DMS114 treated with DMSO at 0.1 percent for 48 hours (cell line): ENCODE measurements around the gene TCHP.
"Not testable (repeated sequence)": the region's sequence is repeated elsewhere in the genome, so short reads cannot be mapped to it uniquely, and the experiment has no call there.

ENCODE experiments used
- DNase-seq: peaks from one replicate; lab custom pipeline; 2025; ENCODE audit not compliant: unreplicated experiment; lab: John Stamatoyannopoulos, UW

TCHP gene

DNA sequence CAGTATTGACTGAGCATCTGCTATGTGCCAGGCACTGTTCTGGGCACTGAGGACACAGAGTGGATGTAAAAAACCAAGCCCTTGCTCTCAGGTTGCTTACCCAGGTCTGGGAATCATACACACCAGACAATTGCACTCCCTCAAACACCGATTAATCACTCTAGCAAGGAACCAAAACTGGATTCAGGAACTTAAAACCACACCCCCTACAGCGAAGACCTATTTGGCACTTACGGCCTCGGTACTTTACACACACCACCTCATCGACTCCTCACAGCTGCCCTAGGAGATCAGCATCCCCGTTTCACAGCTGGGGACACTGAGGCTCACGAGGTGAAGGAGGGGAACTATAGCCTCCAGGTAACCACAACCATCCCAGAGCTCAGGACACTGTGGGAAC, 21.3 kb upstream of the TCHP start:
- no peak for DNase-seq

DNA sequence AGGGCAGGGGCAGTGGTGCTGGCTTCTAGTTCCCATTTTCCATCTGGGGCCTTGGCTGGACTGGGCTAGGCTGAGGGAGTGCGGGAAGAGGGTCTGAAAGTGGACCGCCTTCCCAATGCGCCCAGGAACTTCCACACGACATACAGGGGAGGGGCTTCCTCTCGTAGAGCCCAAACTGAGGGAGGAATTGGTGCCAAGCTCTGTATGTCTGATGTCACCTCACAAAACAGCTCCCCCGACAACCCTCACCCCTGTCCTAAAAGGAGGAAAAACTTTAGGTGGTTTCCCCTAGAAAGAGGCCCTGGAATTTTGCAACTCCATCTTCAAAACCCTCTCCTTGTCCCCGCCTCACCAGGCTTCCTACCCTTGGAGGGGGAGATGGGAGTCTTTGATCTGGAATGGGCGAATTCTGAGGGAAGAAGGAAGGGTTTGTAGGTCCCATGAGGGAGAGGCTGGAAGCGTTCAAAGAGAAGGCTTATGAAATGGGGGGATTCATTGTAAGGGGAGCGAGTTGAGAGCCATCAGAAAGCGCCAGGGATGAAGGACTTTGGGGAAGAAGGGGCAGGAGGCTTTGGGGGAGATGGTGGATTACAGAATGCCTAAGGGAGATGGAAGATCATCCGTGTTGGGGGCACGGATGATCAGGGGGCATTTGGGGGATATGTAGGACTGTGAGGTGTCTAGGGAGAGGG, 20.6 kb upstream of the TCHP start:
- no peak for DNase-seq

DNA sequence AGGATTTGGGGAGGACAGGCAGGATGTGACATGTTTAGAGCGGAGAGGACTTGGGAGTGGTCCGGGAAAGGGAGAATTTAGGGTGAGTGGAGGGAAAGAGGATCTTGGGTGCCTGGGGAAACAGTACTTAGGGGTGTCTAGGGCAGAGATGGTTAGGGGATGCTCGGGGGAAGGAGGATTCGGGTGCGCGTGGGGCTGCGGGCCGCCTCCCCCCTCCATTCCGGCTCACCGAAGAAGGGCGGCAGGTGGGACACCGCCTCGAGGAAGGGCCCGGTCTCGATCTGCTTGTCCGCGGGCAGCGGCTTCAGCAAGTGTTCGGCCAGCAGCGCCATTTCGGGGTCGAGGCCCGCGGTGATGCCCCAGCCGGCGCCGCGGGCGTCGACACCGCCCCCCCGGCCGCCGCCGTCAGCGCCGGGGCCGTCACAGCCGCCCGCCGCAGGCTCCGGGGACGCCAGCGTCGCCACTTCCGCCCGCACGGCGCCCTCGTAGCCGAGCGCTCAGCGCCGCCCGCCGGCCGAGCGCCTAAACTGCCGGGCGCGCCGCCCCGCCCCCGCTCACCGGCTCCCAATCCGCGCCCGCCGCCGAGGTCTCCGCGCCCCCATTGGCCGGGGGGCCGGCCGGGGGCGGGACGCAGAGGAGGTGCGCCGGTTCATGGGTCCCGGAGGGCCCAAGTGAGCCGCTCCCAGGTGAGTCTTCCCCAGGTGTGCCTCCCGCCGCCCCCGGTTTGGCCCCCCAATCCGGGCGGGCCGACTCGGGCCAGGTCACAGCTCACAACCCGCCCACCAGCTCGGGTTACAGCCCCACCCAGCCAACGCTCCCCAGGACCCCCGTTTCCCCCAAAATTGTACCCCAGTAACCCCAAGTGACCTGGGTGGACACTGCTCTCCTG, 19.8 kb upstream of the TCHP start, which contains the start of gene GLTP:
TSS of gene GLTP (minus strand) at position 499 of the 889 bp plus-strand sequence. CDS start at position 332, 167 bp downstream.
- DNase-seq, result peak; percentile 67

- DNase-seq, result no peak
Measured at GRCh38 chr12:109880938-109881337, 19.1 kb upstream of the TCHP start.

- DNase-seq, result no peak
Measured at GRCh38 chr12:109881752-109882151, 18.3 kb upstream of the TCHP start.

- DNase-seq, result no peak
Measured at GRCh38 chr12:109883461-109883860, 16.6 kb upstream of the TCHP start.

DNA sequence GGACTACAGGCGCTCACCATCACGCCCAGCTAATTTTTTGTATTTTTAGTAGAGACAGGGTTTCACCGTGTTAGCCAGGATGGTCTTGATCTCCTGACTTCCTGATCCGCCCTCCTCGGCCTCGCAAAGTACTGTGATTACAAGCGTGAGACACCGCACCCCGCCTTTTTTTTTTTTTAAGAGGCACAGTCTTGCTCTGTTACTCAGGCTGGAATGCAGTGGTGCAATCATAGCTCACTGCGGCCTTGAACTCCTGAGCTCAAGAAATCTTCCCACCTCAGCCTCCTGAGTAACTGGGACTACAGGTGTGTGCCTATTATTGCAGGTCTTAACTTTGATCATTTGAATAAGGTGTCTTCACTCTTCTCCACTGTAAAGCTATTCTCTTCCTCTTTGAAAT, 14.5 kb upstream of the TCHP start:
- no peak for DNase-seq

DNA sequence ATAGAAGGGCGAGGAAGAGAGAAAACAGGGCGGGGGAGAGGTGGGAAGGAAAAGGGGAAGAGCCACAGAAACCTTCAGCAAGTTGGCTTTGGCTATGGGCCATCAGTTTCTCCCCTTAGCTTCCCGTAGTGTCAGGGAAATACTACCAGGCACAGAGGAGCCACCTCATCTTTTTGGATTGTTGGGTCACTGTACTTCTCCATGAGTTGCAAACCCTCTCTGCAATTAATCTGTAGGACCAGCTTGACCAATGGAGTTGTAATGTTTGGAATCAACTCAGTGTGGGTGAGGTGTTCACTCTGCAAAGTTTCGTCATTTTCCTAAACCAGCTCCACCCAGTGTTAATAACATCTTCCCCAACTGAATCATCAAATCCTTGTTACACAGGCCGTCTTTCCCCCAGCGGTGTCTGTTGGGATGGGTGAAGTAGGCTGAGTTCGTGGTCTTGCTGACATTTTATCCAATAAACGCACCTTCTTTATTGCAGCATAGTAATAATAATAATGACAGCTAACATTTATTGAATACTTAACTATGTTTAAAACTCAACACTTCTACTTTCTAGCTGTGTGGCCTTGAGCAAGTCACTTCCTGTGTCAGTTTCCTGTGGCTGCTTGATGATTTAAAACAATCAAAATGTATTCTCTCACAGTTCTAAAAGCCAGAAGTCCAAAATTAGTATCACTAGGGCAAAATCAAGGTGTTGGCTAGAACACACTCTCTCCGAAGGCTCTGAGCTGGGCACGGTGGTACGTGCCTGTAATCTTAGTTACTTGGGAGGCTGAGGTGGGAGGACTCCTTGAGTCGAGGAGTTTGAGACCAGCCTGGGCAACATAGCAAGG, 11.7 kb upstream of the TCHP start:
- no peak for DNase-seq

- no peak for DNase-seq
Measured at GRCh38 chr12:109890620-109891170, 9.4 kb upstream of the TCHP start.

GRCh38 chr12:109891731-109892130, 8.3 kb upstream of the TCHP start:
- DNase-seq, result not testable (repeated sequence)

DNA sequence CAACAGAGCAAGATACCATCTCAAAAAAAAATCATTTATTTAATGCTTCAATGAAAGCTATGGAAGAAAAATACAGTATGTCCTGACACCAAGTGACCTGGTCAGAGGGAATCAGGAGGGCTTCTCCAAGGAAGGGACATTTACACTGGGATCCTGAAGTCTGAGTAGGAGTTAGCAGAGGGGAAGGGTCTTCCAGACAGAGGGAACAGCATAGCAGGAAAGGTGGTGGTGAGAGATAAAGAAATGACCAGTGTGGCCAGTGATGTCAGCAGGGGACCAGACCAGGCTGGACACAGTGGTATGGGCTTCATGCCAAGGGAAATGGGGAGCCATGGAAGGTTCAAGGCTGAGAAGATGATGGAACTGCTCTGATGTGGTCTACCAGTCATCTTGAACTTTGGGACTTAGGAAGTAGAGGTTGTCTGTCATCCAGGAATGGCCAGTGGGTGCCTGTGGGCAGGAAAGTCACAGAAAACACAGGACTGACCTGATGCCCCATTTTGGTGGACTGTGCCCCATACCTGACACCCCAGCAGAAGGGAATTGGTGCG, 7.8 kb upstream of the TCHP start:
- DNase-seq, result no peak

DNA sequence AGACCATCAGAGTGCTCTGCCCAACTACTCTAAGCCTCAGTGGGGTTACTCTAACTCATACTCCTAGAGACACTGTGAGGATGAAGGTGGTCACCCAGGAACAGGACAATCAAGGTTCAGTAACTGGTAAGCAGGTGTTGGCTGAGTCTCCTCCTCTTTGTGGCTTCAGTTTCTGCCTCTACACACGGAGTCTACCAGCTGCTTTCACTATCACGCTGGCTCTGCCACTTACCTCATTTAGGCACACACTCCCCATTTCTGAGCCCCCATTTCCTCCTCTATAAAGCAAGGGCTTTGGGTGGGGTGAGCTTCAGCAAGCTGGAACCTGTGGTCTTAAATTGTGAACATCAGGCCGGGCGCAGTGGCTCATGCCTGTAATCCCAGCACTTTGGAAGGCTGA, 7.3 kb upstream of the TCHP start:
- no peak for DNase-seq

DNA sequence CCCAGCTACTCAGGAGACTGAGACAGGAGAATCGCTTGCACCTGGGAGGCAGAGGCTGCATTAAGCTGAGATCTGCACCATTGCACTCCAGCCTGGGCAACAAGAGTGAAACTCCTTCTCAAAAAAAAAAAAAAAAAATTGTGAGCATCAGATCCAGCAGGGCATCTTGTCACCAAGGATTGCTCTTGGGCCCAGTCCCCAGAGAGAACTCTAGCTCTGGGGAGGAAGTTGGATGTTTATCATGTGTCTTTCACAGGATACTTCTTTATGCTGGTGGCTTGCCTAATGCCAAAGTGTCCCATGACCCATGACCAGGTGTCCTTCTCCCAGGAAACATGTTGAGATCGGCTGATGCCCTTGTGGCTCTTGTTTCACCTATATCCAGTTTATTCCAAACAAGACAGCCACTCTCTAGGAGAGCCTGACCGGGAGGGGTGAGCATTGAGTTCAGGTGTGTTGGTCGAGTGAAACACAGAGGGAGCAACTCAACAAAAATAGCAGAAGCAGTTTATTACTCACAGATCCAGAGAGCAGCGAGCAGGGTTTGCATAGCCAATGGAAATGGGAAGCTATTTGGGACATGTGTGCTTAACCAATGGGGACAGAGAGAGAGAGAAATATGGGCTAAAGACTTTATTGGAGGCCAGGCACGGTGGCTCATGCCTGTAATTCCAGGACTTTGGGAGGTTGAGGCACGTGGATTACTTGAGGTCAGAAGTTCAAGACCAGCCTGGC, 6.6 kb upstream of the TCHP start:
- no peak for DNase-seq

- DNase-seq, result no peak
Measured at GRCh38 chr12:109894939-109895338, 5.1 kb upstream of the TCHP start.

- DNase-seq, result no peak
Measured at GRCh38 chr12:109896188-109896587, 3.9 kb upstream of the TCHP start.

DNA sequence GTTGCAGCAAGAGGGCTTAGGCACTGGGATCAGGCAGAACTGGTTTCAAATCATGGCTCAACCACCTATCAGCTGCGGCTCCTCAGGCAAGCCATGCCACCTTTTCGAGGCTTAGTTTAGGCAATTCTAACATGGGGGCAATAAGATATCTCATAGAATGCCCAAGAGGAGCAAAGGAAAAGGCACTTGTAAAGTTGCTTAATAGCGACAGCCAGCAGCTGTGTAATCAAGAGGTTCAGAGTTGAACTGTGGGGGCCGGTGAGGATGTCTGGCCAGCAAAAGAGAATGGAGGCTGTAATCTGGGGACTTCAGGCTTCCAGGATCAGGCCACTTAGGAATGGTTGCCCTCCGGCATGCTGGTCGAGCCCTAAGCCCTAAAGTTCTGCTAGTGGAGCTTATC, 3.0 kb upstream of the TCHP start:
- no peak for DNase-seq

DNA sequence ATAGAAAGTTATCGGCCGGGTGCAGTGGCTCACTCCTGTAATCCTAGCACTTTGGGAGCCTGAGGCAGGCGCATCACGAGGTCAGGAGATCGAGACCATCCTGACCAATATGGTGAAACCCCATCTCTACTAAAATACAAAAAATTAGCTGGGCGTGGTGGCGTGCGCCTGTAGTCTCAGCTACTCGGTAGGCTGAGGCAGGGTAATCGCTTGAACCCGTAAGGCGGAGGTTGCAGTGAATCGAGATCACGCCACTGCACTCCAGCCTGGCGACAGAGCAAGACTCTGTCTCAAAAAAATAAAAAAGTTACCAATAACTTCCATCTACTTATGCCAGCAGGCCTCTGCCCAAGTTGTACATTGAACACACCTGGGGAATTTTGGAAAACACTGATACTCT, 729 bp upstream of the TCHP start:
- not testable (repeated sequence) for DNase-seq

DNA sequence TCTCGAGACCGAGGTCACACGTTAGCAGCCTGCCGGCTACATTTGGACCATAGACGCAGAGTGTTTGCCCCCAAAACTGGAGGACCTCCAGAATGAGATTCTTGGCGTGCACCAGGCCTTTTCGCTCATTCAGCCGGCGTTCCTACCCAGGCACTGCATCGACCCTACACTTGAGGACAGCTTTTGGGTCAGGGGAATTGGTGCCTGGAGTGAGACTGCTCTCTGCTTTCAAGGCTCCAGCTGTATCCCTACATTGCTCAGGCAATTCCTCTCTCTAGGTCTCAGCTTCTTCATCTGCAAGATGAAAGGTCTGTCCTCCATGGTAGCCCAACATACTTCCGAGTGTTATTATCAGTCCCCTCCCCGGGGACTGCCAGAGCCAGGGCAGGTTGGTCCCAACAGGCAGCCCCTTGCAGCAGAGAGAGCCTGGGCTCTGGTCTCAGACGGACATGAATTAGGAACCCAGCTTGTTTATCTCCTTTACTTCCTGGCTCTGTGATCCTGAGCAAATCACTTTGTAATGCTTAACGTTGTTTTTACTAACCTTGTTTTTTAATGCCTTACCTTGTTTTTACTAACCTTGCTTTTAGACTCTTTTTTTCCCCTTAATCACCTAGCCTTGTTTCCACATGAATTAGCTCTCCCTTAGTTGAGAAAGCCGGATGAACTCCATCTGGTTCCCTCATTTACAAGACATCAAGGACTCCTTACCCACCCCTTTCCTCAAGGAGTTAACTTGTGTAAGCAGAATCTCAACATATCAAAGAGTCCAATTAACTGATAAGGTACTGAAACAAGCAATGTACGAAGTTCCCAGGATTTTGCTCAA, 892 bp downstream of the TCHP start:
- no peak for DNase-seq

DNA sequence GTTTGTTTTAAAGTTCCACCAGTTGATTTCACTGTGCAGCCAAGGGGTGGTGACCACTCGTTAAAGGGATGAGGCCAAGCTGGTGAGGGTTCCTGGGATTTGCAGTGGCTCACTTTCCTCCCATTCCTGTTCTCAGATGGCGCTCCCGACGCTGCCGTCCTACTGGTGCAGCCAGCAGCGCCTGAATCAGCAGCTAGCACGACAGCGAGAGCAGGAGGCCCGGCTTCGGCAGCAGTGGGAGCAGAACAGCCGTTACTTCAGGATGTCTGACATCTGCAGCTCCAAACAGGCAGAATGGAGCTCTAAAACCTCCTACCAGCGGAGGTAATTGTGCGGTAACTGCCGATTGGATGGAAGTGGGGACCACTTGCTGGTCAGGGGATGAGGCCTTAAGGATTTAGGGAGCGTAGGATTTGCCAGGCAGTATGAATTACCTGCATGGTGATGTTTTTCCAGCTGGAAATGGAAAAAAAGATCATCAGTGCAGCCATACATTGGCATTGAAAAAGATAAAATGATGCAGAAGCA, 2.9 kb downstream of the TCHP start:
- no peak for DNase-seq
